Suprapubic skin (tissue), 4 donors: ENCODE measurements around the gene RBM47. TPM values are rescaled to one million over a fixed set of nuclear protein-coding genes. Genes with fewer than 3 reads are reported as not detected.

Experiments used
- DNase-seq, 2 donors: peaks; one replicate each; pipeline ENCODE4 v3.0.0-alpha.2; 2019; ENCODE audit warnings: low spot score in 2 of 2
- H3K27ac ChIP-seq: fragments of 200-600 bp; sonication (generic); one replicate; pipeline ENCODE4 v1.5.1; 2019
- H3K27me3 ChIP-seq: fragments of 200-600 bp; sonication (generic); one replicate; pipeline ENCODE4 v1.5.1; 2019
- H3K36me3 ChIP-seq: fragments of 200-600 bp; sonication (generic); one replicate; pipeline ENCODE4 v1.5.1; 2019
- H3K4me1 ChIP-seq: fragments of 200-600 bp; sonication (generic); one replicate; pipeline ENCODE4 v1.5.1; 2019
- H3K4me3 ChIP-seq: fragments of 200-600 bp; sonication (generic); one replicate; pipeline ENCODE4 v1.5.1; 2019; ENCODE audit warnings: mild to moderate bottlenecking
- H3K9me3 ChIP-seq: fragments of 200-600 bp; sonication (generic); one replicate; pipeline ENCODE4 v1.5.1; 2019
- EP300 ChIP-seq: sonication (generic); formaldehyde crosslinking; IDR thresholded peaks from one replicate; pipeline ENCODE4 v1.6.1; 2017; ENCODE audit warnings: antibody characterized with exemption
- POLR2A ChIP-seq, 2 donors: fragments of 450-650 bp; IDR thresholded peaks; one replicate each; pipeline ENCODE4 v1.6.1; 2017; ENCODE audit warnings: antibody characterized with exemption in 2 of 2, mild to moderate bottlenecking in 2 of 2, moderate library complexity in 2 of 2
- POLR2AphosphoS5 ChIP-seq, 3 donors: sonication (generic); formaldehyde crosslinking; IDR thresholded peaks; one replicate each; pipeline ENCODE4 v1.6.1; 2017; ENCODE audit warnings: antibody characterized with exemption in 3 of 3
- WGBS: methylation state at CpG from one replicate; pipeline ENCODE4 v1.1.5; 2018; 5-methylcytosine and 5-hydroxymethylcytosine counted together
- total RNA-seq, 4 donors: library from RNA; depleted of rRNA; stranded (reverse); fragments of >200 nt; gene quantifications; one replicate each; pipeline ENCODE4 v1.1.0, GENCODE V29; 2016
- TF ChIP-seq, protein P1 (sequence below), 2 donors: fragments of 200-600 bp in 1 of 2; fragments of 450-650 bp in 1 of 2; sonication (generic) in 1 of 2; IDR thresholded peaks; one replicate each; pipeline ENCODE4 v1.5.1; 2016 to 2019; ENCODE audit warnings: antibody characterized with exemption in 2 of 2, mild to moderate bottlenecking in 1 of 2, moderate library complexity in 1 of 2

RBM47 gene
- total RNA-seq, 4 donors from 2014 or later: 40.2 to 286 (median 47.4) TPM

DNA sequence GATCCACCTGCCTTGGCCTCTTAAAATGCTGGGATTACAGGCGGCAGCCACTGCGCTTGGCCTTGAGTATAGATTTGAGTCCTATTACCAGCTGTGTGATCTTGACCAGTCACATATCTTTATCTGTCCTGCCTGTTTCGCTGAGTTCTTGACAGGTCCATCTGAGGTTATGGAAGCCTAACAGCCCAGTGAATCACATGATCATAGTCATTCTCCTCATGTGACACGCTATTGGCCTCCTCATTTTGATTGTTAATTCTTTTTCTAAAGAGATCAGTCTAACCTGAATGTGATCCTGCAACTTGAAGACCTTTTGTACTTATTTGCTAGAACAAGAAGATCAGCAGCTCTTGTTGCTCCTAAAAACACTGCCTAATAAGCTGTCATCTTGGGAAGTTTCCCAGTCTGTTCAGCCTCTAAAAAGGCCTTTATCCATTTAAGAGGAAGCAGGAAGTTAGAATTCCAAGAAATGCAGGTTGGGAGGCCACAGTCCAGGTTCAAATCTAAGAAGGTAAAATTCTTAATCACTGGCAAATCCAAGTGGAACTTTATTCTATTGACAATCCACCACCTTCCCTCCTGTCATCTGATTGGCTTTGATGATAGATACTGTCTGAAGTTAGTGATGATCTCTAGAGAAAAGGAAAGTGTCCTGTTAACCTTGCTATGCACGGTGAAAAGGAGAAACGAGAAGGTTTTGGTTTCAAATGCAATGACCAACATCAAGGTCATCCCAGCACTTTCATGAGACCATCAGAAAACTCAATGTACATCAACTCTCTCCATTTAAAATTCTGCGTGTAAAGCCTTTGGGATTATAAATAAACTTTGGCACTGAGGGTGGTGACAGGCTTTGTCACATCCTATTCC is 207.6 kb downstream of the RBM47 start:
- 90% methylated on average over 7 of the region's 7 CpGs for WGBS

DNA sequence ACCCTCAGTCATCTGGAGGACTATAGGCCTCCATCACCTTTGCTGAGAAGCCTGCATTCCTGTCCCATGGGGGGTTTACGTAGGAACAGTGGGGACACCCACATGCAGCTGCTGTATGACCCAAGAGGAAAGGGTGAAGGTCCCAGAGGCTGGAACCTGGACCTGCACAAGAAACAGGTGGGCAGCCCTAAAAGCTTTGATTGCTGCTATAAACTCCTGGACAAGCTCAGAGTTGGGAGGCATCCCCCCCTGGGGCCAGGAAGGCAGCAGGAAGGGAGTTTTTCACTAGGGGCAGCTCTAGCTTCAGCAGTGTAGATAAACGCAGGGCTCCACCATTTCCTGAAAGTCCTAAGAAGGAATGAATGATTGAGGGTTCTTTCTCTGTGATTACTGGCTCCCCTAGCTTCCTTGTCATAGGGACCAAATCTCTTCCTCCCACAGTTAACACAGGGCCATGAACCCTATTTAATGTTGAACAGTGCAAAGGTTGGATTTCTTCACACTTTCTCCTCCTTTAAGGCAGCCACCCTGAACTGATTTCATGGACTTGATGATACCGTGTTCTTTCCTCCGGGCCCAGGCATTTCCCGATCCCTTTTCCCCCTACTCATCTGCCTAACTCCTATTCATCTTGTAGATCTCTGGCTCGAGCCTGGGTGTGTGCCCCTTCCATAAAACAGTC is 210.3 kb downstream of the RBM47 start:
- H3K27me3 ChIP-seq: no peaks in the 10 kb centered on the region
- H3K36me3 ChIP-seq: no peaks in the 10 kb centered on the region
- no peaks in the 10 kb centered on the region for H3K4me1 ChIP-seq
- H3K27ac ChIP-seq: no peak overlapping the region
- no peaks in the 10 kb centered on the region for H3K9me3 ChIP-seq
- TF ChIP-seq EP300 (no peak), POLR2AphosphoS5 (IDR thresholded peaks at IDR 0.05) (no peak), POLR2A (IDR thresholded peaks at IDR 0.05) (no peak)
- TF ChIP-seq, protein P1, sequence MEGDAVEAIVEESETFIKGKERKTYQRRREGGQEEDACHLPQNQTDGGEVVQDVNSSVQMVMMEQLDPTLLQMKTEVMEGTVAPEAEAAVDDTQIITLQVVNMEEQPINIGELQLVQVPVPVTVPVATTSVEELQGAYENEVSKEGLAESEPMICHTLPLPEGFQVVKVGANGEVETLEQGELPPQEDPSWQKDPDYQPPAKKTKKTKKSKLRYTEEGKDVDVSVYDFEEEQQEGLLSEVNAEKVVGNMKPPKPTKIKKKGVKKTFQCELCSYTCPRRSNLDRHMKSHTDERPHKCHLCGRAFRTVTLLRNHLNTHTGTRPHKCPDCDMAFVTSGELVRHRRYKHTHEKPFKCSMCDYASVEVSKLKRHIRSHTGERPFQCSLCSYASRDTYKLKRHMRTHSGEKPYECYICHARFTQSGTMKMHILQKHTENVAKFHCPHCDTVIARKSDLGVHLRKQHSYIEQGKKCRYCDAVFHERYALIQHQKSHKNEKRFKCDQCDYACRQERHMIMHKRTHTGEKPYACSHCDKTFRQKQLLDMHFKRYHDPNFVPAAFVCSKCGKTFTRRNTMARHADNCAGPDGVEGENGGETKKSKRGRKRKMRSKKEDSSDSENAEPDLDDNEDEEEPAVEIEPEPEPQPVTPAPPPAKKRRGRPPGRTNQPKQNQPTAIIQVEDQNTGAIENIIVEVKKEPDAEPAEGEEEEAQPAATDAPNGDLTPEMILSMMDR (IDR thresholded peaks at IDR 0.05): no peak
- H3K4me3 ChIP-seq: no peak overlapping the region
- 72% methylated on average over 6 of the region's 6 CpGs for WGBS
- DNase-seq: no peak

More for the DNA sequence above, 207.6 kb downstream of the RBM47 start:
- Histone ChIP-seq H3K27ac (no peak overlapping the region), H3K4me3 (no peak overlapping the region), H3K27me3 (no peaks in the 10 kb centered on the region), H3K4me1 (no peaks in the 10 kb centered on the region), H3K36me3 (peaks cover 11% of the 10 kb centered on the region), H3K9me3 (no peaks in the 10 kb centered on the region)
- no peak for DNase-seq
- TF ChIP-seq EP300: no peak
- TF ChIP-seq, protein P1 (IDR thresholded peaks at IDR 0.05): no peak
- TF ChIP-seq POLR2AphosphoS5 (IDR thresholded peaks at IDR 0.05): no peak
- TF ChIP-seq POLR2A (IDR thresholded peaks at IDR 0.05): no peak

GRCh38 chr4:40418430-40419230 is 211.0 kb downstream of the RBM47 start:
- no peak overlapping the region for H3K4me3 ChIP-seq
- H3K4me1 ChIP-seq: no peaks in the 10 kb centered on the region
- H3K36me3 ChIP-seq: no peaks in the 10 kb centered on the region
- TF ChIP-seq POLR2AphosphoS5 (IDR thresholded peaks at IDR 0.05): no peak
- TF ChIP-seq, protein P1 (IDR thresholded peaks at IDR 0.05): no peak
- TF ChIP-seq POLR2A (IDR thresholded peaks at IDR 0.05): no peak
- no peak for TF ChIP-seq EP300
- H3K27ac ChIP-seq: no peak overlapping the region
- H3K27me3 ChIP-seq: no peaks in the 10 kb centered on the region
- no peak for DNase-seq
- 70% methylated on average over 5 of the region's 6 CpGs for WGBS
- H3K9me3 ChIP-seq: no peaks in the 10 kb centered on the region

DNA sequence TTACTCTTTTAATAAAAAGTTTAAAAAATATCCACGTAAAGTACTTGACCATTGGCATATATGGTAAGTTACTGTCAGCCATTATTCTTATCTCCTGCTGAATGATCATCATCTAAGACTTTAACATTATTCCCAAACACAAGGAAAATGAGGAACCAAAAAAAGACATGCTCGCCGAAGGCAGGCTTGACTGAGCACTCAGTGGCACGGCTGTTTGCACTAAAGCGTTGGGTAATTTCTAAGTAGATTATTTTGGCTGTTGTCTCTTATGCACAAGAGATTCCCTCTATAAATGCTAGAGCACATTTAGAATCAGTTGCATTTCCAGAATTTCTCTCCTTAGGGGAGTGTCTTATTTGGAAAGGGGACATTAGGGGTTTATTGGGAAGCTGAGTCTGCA is 211.7 kb downstream of the RBM47 start:
- Histone ChIP-seq H3K27ac (no peak overlapping the region), H3K36me3 (no peaks in the 10 kb centered on the region), H3K4me1 (no peaks in the 10 kb centered on the region), H3K9me3 (no peaks in the 10 kb centered on the region), H3K4me3 (no peak overlapping the region), H3K27me3 (no peaks in the 10 kb centered on the region)
- WGBS: 94% methylated on average over 5 of the region's 5 CpGs
- TF ChIP-seq EP300 (no peak), POLR2AphosphoS5 (IDR thresholded peaks at IDR 0.05) (no peak), POLR2A (IDR thresholded peaks at IDR 0.05) (no peak)
- TF ChIP-seq, protein P1 (IDR thresholded peaks at IDR 0.05): no peak
- no peak for DNase-seq
